Measurements from ENCODE around the gene FAXDC2.

- TF ChIP-seq CTCF (IDR thresholded peaks at IDR 0.05) (no peak), POLR2A (IDR thresholded peaks at IDR 0.05) (no peak)
Observed at GRCh38 chr5:154860123-154860522, 9.7 kb upstream of the FAXDC2 start.

Data from body of pancreas (tissue), 4 donors.